DMS114 treated with DMSO at 0.1 percent for 48 hours (cell line): ENCODE data around the gene RPL26.
"Not testable (repeated sequence)": the region's sequence is repeated elsewhere in the genome, so short reads cannot be mapped to it uniquely, and the experiment has no call there.

Experiments used
- DNase-seq: peaks from one replicate; lab custom pipeline; 2025; ENCODE audit not compliant: unreplicated experiment; lab: John Stamatoyannopoulos, UW

RPL26 gene

GRCh38 chr17:8369944-8370343 lies 13.0 kb downstream of the RPL26 start:
- DNase-seq: no peak

GRCh38 chr17:8368193-8368592 lies 14.8 kb downstream of the RPL26 start:
- no peak for DNase-seq

GRCh38 chr17:8366231-8366630 lies 16.8 kb downstream of the RPL26 start:
- DNase-seq: no peak

- no peak for DNase-seq
Measured at GRCh38 chr17:8365143-8365542, 17.9 kb downstream of the RPL26 start.

GRCh38 chr17:8362651-8363332 lies 20.2 kb downstream of the RPL26 start:
- DNase-seq: no peak

- no peak for DNase-seq
Measured at GRCh38 chr17:8360751-8361150, 22.2 kb downstream of the RPL26 start.

- no peak for DNase-seq
Measured at GRCh38 chr17:8360260-8360659, 22.7 kb downstream of the RPL26 start.

GRCh38 chr17:8359769-8360168 lies 23.2 kb downstream of the RPL26 start:
- DNase-seq: no peak

GRCh38 chr17:8357910-8358309 lies 25.1 kb downstream of the RPL26 start:
- no peak for DNase-seq

GRCh38 chr17:8354236-8354635 lies 28.8 kb downstream of the RPL26 start:
- DNase-seq: no peak

GRCh38 chr17:8353736-8354135 lies 29.3 kb downstream of the RPL26 start:
- no peak for DNase-seq

- DNase-seq: no peak
Measured at GRCh38 chr17:8350339-8350738, 32.7 kb downstream of the RPL26 start.

- not testable (repeated sequence) for DNase-seq
Measured at GRCh38 chr17:8347001-8347400, 36.0 kb downstream of the RPL26 start.

- no peak for DNase-seq
Measured at GRCh38 chr17:8345951-8346665, 36.9 kb downstream of the RPL26 start.

GRCh38 chr17:8345052-8345690 lies 37.8 kb downstream of the RPL26 start:
- DNase-seq: no peak

- DNase-seq: no peak
Measured at GRCh38 chr17:8341456-8341855, 41.5 kb downstream of the RPL26 start.

- DNase-seq: no peak
Measured at GRCh38 chr17:8339540-8339939, 43.5 kb downstream of the RPL26 start, which contains the start of gene ODF4. ODF4 (plus strand) TSS chr17:8339840; CDS start chr17:8340052, 212 bp downstream.

- DNase-seq: no peak
Measured at GRCh38 chr17:8338753-8339140, 44.2 kb downstream of the RPL26 start.

GRCh38 chr17:8337802-8338752 lies 44.9 kb downstream of the RPL26 start:
- no peak for DNase-seq

GRCh38 chr17:8333281-8333680 lies 49.7 kb downstream of the RPL26 start:
- DNase-seq: no peak

GRCh38 chr17:8332688-8333087 lies 50.3 kb downstream of the RPL26 start:
- no peak for DNase-seq
